IPS-18a (cell line): ENCODE measurements around the gene SHISA8.
"Not testable (repeated sequence)": the region's sequence is repeated elsewhere in the genome, so short reads cannot be mapped to it uniquely, and the experiment has no call there.

Source experiments
- H3K27ac ChIP-seq: one replicate; pipeline ENCODE4 v1.5.1; 2013; ENCODE audit warnings: low read length
- H3K27me3 ChIP-seq: one replicate; pipeline ENCODE4 v1.6.1; 2013; ENCODE audit warnings: mild to moderate bottlenecking, low read length; ENCODE audit not compliant: control insufficient read depth, insufficient read depth
- H3K36me3 ChIP-seq: one replicate; pipeline ENCODE4 v1.6.1; 2013; ENCODE audit warnings: low read depth, low read length; ENCODE audit not compliant: control insufficient read depth
- H3K4me1 ChIP-seq: one replicate; pipeline ENCODE4 v1.6.1; 2013; ENCODE audit warnings: low read depth, low read length; ENCODE audit not compliant: control insufficient read depth
- H3K4me3 ChIP-seq: one replicate; pipeline ENCODE4 v1.5.1; 2013; ENCODE audit warnings: low read length
- H3K9ac ChIP-seq: one replicate; pipeline ENCODE4 v1.6.1; 2013; ENCODE audit warnings: mild to moderate bottlenecking, low read length, moderate library complexity
- H3K9me3 ChIP-seq: one replicate; pipeline ENCODE4 v1.6.1; 2013; ENCODE audit warnings: low read depth, low read length; ENCODE audit not compliant: control insufficient read depth

Gene SHISA8

DNA sequence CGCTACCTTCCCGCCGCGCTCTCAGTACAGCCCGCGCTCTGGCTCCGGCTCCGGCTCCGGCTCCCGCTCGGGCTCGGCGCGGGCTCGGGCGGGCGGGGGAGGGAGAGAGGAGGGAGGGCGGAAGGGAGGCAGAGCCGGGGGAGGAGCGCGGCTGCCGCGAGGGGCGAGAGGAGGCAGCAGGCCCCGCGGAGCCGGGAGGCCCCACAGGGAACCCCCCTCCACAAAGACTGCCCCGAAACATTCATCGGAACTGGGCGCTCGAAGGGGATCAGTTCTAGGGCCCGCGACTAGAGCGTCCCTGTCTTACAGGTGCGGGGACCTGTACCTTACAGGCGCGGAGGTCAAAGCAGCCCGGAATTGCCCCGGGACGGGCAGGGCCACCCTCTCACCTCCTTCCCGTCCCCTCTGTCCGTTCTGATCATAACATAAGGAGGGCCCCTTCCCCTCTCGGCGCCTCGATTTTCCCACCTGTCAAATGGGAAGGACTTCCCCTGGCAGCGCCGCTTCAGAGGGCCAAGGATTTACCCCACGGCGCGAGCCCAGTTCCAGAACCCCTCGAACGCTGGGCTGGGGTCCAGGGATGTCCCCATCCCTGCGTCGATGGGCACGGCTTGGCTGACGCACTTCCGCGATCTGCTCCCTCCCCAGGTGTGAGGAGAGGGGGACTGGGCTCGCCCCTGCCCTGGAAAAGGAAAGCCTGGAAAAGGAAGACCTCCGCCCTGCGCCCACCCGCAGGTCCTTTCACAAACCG, at the start of gene SHISA8:
Gene SHISA8 (minus strand): TSS at position 40 of the 751 bp plus-strand sequence. CDS start 407 bp downstream, outside the sequence.
- Histone ChIP-seq H3K9me3 (no peaks in the 10 kb centered on the region), H3K27ac (no peak within 1 kb of the TSS), H3K27me3 (peaks cover 98% of the 10 kb centered on the region), H3K36me3 (no peaks in the 10 kb centered on the region), H3K9ac (no peak within 1 kb of the TSS), H3K4me3 (peak within 1 kb of the TSS; percentile 48), H3K4me1 (no peaks in the 10 kb centered on the region)

DNA sequence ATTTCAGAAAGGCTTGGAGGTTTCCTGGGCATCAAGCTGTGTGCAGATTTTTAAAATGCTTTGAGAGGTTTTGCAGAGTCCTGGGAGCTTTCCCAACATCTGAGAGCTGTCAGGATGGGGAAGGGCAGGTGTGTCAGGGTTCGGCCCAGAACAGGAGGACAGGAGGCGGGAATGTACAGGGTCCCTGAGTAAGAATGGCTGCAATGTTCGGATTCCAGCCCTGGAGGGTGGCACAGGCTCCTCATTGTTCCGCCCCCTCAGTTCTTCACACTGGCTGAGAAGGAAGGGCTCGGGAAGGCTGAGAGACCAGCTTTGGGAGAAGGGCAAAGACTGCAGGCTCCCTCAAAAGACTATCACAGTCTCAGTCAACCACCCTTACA, 49.2 kb upstream of the SHISA8 start:
- Histone ChIP-seq H3K4me3 (no peak overlapping the region), H3K27ac (no peak overlapping the region), H3K36me3 (no peaks in the 10 kb centered on the region), H3K9ac (no peak overlapping the region), H3K4me1 (peaks cover 5% of the 10 kb centered on the region), H3K9me3 (no peaks in the 10 kb centered on the region), H3K27me3 (no peaks in the 10 kb centered on the region)

DNA sequence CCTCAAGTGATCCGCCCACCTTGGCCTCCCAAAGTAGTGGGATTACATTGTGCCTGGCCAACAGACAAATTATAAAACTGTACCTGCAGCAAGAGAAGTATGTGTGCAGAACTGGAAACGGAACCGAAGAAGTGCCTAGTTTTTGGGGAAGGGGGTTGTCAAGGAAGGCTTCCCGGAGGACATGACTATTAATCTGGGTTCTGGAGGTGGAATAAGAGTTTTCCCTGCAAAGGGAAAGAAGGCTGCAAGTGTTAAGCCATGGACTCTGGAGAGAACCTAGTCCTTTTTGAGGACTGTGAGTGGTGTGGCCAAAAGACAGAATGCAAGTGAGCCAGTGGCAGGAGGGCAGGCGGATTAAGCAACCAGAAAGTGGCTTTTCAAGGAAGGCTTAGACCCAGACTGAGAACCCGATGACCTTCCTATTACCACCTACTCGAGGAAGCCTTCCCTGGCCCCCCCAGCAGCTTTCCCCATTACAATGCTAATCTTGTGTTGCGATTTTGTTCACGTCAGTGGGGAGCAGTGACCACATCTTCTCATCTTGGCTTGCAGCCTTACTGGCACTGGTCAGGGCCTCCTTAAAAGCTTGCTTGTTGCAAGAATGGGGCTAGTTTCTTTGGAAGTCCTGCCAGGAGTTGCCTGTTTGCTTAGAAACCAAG, 48.7 kb upstream of the SHISA8 start:
- Histone ChIP-seq H3K4me3 (no peak overlapping the region), H3K27me3 (no peaks in the 10 kb centered on the region), H3K9ac (no peak overlapping the region), H3K9me3 (no peaks in the 10 kb centered on the region), H3K36me3 (no peaks in the 10 kb centered on the region), H3K27ac (no peak overlapping the region), H3K4me1 (peaks cover 5% of the 10 kb centered on the region)

DNA sequence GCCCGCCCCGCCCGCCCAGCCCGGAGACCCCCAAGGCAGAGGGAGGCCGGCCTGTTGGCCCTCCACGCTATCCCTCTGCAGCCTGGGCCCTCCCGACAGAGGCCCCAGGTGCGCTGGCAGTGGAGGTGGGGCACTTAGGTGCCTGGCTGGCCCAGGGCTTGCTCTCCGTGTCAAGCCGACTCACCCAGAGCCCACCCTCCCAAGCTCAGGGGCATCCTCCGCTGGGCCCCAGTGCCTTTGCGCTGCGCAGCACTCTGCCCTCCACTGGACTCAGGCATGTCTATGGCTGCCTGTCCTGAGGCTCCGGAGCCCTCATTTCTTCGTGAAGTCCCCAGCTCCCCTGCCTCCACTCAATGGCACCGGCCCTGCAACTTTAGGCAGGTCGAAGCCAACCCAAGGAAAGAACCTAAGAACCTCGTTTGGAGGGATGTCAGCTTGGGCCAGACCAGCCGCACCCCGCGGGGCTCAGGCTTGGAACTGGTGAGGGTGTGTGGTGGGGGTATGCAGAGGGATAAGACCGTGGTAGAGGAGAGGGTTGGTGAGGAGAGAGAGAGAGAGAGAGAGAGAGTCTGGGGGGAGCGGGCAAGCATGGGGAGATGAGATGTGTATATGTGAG, 43.2 kb upstream of the SHISA8 start:
- H3K9me3 ChIP-seq, result no peaks in the 10 kb centered on the region
- H3K9ac ChIP-seq, result no peak overlapping the region
- peaks cover 3% of the 10 kb centered on the region for H3K27me3 ChIP-seq
- H3K27ac ChIP-seq, result no peak overlapping the region
- H3K36me3 ChIP-seq, result no peaks in the 10 kb centered on the region
- no peaks in the 10 kb centered on the region for H3K4me1 ChIP-seq
- H3K4me3 ChIP-seq, result peak overlapping the region; percentile 26

DNA sequence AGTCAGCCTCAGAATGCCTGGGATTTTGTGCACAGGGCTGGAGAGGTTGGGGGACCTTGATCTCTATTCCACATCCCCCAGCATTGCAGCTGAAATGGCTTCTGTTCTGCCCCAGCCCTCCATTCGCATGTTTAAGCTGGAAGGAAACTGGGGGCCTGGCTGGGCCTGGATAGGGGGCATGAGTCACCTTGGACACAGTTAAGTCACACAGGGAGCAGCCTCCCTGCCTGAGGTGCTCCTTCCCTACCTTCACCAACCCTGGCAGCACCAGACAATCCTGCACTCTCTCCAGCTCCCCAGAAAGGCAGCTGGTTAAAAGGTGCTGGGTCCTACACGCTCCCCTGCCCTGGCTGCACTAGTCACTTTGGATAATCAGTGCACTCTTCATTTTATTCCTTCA, 37.8 kb upstream of the SHISA8 start:
- no peaks in the 10 kb centered on the region for H3K36me3 ChIP-seq
- no peak overlapping the region for H3K4me3 ChIP-seq
- no peak overlapping the region for H3K27ac ChIP-seq
- peaks cover 9% of the 10 kb centered on the region for H3K4me1 ChIP-seq
- no peaks in the 10 kb centered on the region for H3K9me3 ChIP-seq
- no peak overlapping the region for H3K9ac ChIP-seq
- no peaks in the 10 kb centered on the region for H3K27me3 ChIP-seq

DNA sequence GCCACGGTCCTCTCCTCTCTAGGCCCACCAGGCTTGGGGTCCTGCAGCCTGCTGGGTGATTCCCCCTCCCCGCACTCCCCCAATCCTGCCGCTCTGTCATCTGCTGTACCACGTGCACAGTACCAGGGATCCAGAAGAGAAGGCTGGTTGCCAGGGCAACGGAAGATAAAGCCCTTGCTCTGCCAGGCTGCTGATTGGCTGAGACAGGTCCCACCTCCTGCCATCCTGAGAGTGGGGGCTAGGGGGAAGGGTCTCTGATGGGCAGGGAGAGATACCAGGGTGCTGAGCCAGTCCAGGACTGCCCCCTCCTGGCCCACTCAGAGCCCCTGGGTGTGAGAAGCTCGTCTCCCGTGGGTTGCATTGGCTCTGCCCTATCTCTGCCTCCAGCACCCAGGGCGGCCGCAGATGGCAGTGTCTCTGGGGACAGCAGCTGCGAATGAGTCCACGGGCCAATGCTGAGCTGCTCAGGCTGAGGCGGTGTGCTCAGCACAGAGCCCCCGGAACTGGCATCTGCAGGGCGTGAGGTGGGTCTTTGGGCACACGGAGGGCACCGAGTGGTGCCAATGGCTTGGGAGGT, 37.1 kb upstream of the SHISA8 start, which contains the start of gene SMIM45:
Gene SMIM45 (plus strand): TSS at position 253 of the 577 bp plus-strand sequence.
- Histone ChIP-seq H3K27ac (no peak within 1 kb of the TSS), H3K9ac (no peak within 1 kb of the TSS), H3K4me1 (peaks cover 9% of the 10 kb centered on the region), H3K9me3 (no peaks in the 10 kb centered on the region), H3K36me3 (no peaks in the 10 kb centered on the region), H3K4me3 (no peak within 1 kb of the TSS), H3K27me3 (no peaks in the 10 kb centered on the region)

DNA sequence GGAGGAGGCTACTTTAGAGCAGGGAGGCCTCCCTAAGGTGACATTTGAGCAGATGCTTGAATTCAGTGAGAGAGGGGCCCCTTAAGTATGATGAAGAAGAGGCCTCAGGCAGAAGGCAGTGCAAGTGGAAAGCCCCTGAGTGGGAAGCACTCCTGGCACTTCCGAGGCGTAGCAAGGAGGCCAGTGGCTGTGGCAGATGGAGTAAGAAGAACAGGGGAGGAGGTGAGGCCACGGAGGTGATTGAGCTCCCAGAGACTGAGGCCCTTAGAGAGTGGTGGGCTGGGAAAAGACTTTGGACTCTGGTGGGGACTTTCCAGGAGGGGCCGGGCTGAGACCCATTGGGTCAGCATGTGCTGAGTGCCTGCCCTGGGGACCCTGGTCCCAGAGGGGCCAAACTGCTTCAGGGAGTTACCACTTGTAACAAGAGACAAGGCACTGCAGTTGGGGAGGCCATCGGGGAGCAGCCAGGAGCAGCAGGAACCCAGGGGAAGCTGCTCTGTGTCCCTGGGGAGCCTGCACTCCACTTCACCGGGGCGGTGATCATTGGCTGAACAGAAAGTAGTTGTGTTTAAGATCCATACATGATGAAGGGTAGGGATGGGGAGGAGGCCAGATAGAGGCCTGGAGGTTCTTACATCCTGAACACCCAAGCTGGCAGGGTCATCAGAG, 34.6 kb upstream of the SHISA8 start:
- Histone ChIP-seq H3K4me3 (no peak overlapping the region), H3K27ac (no peak overlapping the region), H3K9ac (no peak overlapping the region), H3K4me1 (peaks cover 13% of the 10 kb centered on the region), H3K36me3 (peaks cover 7% of the 10 kb centered on the region), H3K9me3 (no peaks in the 10 kb centered on the region), H3K27me3 (no peaks in the 10 kb centered on the region)

DNA sequence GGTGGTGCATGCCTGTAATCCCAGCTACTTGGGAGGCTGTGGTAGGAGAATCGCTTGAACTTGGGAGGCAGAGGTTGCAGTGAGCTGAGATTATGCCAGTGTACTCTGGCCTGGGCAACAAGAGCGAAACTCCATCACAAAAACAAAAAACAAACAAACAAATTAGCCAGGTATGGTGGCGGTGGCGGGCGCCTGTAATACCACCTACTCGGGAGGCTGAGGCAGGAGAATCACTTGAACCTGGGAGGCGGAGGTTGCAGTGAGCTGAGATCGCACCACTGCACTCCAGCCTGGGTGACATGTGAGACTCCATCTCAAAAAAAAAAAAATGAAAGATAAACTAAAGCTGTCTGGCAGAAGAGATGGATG, 34.0 kb upstream of the SHISA8 start:
- peaks cover 13% of the 10 kb centered on the region for H3K4me1 ChIP-seq
- H3K4me3 ChIP-seq, H3K9me3 ChIP-seq, H3K27ac ChIP-seq, H3K36me3 ChIP-seq, H3K9ac ChIP-seq, H3K27me3 ChIP-seq: not testable (repeated sequence)

DNA sequence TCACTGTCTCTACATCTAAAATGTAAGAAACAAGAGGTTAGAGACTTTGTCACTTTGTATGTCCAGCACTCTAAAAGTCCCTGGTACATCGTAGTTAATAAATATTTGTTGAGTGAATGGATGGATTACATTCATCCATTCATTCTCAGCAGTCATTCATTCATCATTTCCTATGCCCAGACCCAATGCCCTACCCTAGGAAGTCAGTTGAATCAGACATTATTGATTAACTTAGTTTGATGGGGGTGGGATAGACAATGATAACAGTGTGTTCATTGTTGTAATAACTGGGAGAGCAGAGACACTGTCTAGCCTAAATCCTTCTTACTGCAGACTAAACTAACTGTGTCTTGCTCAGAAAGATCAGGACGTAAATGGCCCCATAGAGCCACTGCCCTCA, 33.3 kb upstream of the SHISA8 start:
- Histone ChIP-seq H3K36me3 (peaks cover 16% of the 10 kb centered on the region), H3K9ac (no peak overlapping the region), H3K4me1 (peaks cover 13% of the 10 kb centered on the region), H3K27me3 (no peaks in the 10 kb centered on the region), H3K4me3 (no peak overlapping the region), H3K27ac (no peak overlapping the region), H3K9me3 (no peaks in the 10 kb centered on the region)

DNA sequence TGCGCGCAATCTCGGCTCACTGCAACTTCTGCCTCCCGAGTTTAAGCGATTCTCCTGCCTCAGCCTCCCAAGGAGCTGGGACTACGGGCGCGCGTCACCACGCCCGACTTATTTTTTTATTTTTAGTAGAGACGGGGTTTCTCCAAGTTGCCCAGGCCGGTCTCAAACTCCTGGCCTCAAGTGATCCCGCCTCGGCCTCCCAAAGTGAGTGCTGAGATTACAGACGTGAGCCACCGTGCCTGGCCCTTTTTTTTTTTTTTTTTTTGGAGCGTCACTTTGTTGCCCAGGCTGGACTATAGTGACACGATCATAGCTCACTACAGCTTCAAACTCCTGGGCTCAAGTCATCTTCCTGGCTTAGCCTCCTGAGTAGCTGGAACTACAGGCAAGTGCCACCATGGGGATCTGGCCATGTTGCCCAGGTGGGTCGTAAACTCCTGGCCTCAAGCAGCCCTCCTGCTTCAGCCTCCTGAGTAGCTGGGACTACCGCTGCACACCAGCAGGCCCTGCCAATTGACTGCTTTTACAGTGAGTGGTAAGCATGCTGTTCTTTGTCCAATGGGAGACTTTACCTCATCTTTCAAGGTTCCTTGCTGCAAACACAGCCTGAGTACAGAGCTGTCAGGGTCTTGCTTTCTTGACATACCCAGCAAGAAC, 32.7 kb upstream of the SHISA8 start:
- H3K4me3 ChIP-seq, result peak overlapping the region; percentile 86
- peak overlapping the region; percentile 85 for H3K9ac ChIP-seq
- H3K36me3 ChIP-seq, result peaks cover 20% of the 10 kb centered on the region
- no peaks in the 10 kb centered on the region for H3K9me3 ChIP-seq
- H3K4me1 ChIP-seq, result peaks cover 13% of the 10 kb centered on the region
- H3K27ac ChIP-seq, result no peak overlapping the region
- H3K27me3 ChIP-seq, result no peaks in the 10 kb centered on the region
